ENCODE results near the gene LIMS1.

DNA sequence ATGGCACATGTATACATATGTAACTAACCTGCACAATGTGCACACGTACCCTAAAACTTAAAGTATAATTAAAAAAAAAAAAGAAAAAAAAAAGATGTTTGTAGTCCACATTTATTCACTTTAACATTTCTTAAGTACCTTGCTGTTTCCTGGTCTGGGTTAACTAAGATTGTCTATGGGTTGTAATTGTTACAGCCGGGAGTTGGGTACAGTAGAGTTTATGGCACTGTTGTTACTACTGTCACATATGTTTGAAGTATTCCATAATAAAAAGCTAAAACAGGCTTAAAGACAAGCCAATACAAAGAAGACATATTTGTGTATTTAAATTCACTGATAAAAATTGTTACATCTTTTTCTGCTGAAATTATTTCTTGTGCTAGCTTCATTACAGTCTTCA, 49.0 kb upstream of the LIMS1 start:
- TF ChIP-seq, protein P1, sequence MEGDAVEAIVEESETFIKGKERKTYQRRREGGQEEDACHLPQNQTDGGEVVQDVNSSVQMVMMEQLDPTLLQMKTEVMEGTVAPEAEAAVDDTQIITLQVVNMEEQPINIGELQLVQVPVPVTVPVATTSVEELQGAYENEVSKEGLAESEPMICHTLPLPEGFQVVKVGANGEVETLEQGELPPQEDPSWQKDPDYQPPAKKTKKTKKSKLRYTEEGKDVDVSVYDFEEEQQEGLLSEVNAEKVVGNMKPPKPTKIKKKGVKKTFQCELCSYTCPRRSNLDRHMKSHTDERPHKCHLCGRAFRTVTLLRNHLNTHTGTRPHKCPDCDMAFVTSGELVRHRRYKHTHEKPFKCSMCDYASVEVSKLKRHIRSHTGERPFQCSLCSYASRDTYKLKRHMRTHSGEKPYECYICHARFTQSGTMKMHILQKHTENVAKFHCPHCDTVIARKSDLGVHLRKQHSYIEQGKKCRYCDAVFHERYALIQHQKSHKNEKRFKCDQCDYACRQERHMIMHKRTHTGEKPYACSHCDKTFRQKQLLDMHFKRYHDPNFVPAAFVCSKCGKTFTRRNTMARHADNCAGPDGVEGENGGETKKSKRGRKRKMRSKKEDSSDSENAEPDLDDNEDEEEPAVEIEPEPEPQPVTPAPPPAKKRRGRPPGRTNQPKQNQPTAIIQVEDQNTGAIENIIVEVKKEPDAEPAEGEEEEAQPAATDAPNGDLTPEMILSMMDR (conservative IDR thresholded peaks at IDR 0.05 in 1 of 2, IDR thresholded peaks at IDR 0.05 in 1 of 2; ENCODE audit: extremely low read depth in 1 of 2, insufficient read depth in 1 of 2, low read depth in 1 of 2, low read length in 2 of 2): no peak
- TF ChIP-seq EZH2 (IDR thresholded peaks at IDR 0.05; ENCODE audit: borderline replicate concordance, low read length): no peak

Measured in mammary epithelial cell (primary cell).